Endothelial cell (in vitro differentiated cells): ENCODE results near the gene MOAP1. TPM values are rescaled to one million over a fixed set of nuclear protein-coding genes. Genes with fewer than 3 reads are reported as not detected.
A peak's percentile ranks its signal among the peaks of the same experiment; 100 is the strongest.

ENCODE experiments used
- DNase-seq: peaks from one replicate; pipeline ENCODE4 v3.0.0; 2021; ENCODE audit warnings: low spot score
- H3K27ac Mint-ChIP-seq: one replicate; pipeline ENCODE4 v1.8.0; 2021; ENCODE audit warnings: mixed read lengths, inconsistent platforms; ENCODE audit not compliant: unreplicated experiment
- H3K27me3 Mint-ChIP-seq: one replicate; pipeline ENCODE4 v1.8.0; 2021; ENCODE audit warnings: mild to moderate bottlenecking, moderate library complexity, mixed read lengths, inconsistent platforms; ENCODE audit not compliant: unreplicated experiment
- H3K36me3 Mint-ChIP-seq: one replicate; pipeline ENCODE4 v1.8.0; 2021; ENCODE audit warnings: mild to moderate bottlenecking, low read depth, mixed read lengths, inconsistent platforms; ENCODE audit not compliant: unreplicated experiment
- H3K4me1 Mint-ChIP-seq: one replicate; pipeline ENCODE4 v1.8.0; 2021; ENCODE audit warnings: mild to moderate bottlenecking, mixed read lengths, inconsistent platforms; ENCODE audit not compliant: unreplicated experiment
- H3K4me3 Mint-ChIP-seq: one replicate; pipeline ENCODE4 v1.8.0; 2021; ENCODE audit warnings: mild to moderate bottlenecking, mixed read lengths, inconsistent platforms; ENCODE audit not compliant: unreplicated experiment
- H3K9me3 Mint-ChIP-seq: one replicate; pipeline ENCODE4 v1.8.0; 2021; ENCODE audit warnings: mixed read lengths, inconsistent platforms; ENCODE audit not compliant: unreplicated experiment
- total RNA-seq: library from RNA; stranded (reverse); fragmentation: NEBNext Ultra II Directional; extraction: Animal tissue kit (Norgen Biotek cat#: 25700); gene quantifications from one replicate; pipeline ENCODE4 v1.2.1, GENCODE V29; 2021; ENCODE audit not compliant: unreplicated experiment
- TF ChIP-seq, protein P1 (sequence below): fragments of 200-600 bp; sonication (generic); IDR thresholded peaks from one replicate; pipeline ENCODE4 v1.5.0; 2021; ENCODE audit warnings: antibody characterized with exemption; ENCODE audit not compliant: unreplicated experiment

MOAP1 gene
- total RNA-seq, 1 donor from 2014 or later, result 22.4 TPM

GRCh38 chr14:93133464-93133863 is 51.2 kb downstream of the MOAP1 start:
- DNase-seq, result no peak
- H3K4me3 Mint-ChIP-seq, result no peak overlapping the region
- no peaks in the 10 kb centered on the region for H3K4me1 Mint-ChIP-seq
- TF ChIP-seq, protein P1, sequence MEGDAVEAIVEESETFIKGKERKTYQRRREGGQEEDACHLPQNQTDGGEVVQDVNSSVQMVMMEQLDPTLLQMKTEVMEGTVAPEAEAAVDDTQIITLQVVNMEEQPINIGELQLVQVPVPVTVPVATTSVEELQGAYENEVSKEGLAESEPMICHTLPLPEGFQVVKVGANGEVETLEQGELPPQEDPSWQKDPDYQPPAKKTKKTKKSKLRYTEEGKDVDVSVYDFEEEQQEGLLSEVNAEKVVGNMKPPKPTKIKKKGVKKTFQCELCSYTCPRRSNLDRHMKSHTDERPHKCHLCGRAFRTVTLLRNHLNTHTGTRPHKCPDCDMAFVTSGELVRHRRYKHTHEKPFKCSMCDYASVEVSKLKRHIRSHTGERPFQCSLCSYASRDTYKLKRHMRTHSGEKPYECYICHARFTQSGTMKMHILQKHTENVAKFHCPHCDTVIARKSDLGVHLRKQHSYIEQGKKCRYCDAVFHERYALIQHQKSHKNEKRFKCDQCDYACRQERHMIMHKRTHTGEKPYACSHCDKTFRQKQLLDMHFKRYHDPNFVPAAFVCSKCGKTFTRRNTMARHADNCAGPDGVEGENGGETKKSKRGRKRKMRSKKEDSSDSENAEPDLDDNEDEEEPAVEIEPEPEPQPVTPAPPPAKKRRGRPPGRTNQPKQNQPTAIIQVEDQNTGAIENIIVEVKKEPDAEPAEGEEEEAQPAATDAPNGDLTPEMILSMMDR, result no peak
- H3K27ac Mint-ChIP-seq, result no peak overlapping the region
- peaks cover 2% of the 10 kb centered on the region for H3K27me3 Mint-ChIP-seq
- H3K9me3 Mint-ChIP-seq, result no peaks in the 10 kb centered on the region
- no peaks in the 10 kb centered on the region for H3K36me3 Mint-ChIP-seq

- Mint-ChIP-seq H3K9me3 (no peaks in the 10 kb centered on the region), H3K36me3 (no peaks in the 10 kb centered on the region), H3K27me3 (peaks cover 2% of the 10 kb centered on the region), H3K27ac (no peak overlapping the region), H3K4me1 (no peaks in the 10 kb centered on the region), H3K4me3 (no peak overlapping the region)
- TF ChIP-seq, protein P1, result no peak
- peak; percentile 31 for DNase-seq
Observed at GRCh38 chr14:93132472-93133065, 52.1 kb downstream of the MOAP1 start.

Other genes starting within 250 kb of the MOAP1 start
- 39.2 TPM for gene ITPK1, start 69.0 kb downstream of the MOAP1 start, total RNA-seq
- 13.6 TPM for gene LYSET, start 420 bp upstream of the MOAP1 start, total RNA-seq
- gene GON7, start 22.2 kb upstream of the MOAP1 start, total RNA-seq, result 15.5 TPM
- 35.8 TPM for gene UBR7, start 22.4 kb upstream of the MOAP1 start, total RNA-seq
- gene BTBD7, start 148.1 kb upstream of the MOAP1 start, total RNA-seq, result 71.1 TPM
- gene COX8C, start 162.3 kb upstream of the MOAP1 start, total RNA-seq, result not detected
- gene UNC79, start 246.0 kb upstream of the MOAP1 start, total RNA-seq, result 0.69 TPM